Esophagus mucosa (tissue), 1 donor: ENCODE measurements around the gene AR. TPM values are rescaled to one million over a fixed set of nuclear protein-coding genes. Genes with fewer than 3 reads are reported as not detected.

ENCODE experiments used
- ATAC-seq: fragments of 200-7000 bp; cut with Tn5 transposase; one replicate; pipeline ENCODE4 v1.9.1; 2020
- total RNA-seq: library from RNA; stranded (reverse); gene quantifications from one replicate; pipeline ENCODE4 v1.2.4, GENCODE V29; 2023
- donor health status: DM: yes; HTN: yes; CAD: no.

The AR gene, protein sequence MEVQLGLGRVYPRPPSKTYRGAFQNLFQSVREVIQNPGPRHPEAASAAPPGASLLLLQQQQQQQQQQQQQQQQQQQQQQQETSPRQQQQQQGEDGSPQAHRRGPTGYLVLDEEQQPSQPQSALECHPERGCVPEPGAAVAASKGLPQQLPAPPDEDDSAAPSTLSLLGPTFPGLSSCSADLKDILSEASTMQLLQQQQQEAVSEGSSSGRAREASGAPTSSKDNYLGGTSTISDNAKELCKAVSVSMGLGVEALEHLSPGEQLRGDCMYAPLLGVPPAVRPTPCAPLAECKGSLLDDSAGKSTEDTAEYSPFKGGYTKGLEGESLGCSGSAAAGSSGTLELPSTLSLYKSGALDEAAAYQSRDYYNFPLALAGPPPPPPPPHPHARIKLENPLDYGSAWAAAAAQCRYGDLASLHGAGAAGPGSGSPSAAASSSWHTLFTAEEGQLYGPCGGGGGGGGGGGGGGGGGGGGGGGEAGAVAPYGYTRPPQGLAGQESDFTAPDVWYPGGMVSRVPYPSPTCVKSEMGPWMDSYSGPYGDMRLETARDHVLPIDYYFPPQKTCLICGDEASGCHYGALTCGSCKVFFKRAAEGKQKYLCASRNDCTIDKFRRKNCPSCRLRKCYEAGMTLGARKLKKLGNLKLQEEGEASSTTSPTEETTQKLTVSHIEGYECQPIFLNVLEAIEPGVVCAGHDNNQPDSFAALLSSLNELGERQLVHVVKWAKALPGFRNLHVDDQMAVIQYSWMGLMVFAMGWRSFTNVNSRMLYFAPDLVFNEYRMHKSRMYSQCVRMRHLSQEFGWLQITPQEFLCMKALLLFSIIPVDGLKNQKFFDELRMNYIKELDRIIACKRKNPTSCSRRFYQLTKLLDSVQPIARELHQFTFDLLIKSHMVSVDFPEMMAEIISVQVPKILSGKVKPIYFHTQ
- total RNA-seq: 0.48 TPM

DNA sequence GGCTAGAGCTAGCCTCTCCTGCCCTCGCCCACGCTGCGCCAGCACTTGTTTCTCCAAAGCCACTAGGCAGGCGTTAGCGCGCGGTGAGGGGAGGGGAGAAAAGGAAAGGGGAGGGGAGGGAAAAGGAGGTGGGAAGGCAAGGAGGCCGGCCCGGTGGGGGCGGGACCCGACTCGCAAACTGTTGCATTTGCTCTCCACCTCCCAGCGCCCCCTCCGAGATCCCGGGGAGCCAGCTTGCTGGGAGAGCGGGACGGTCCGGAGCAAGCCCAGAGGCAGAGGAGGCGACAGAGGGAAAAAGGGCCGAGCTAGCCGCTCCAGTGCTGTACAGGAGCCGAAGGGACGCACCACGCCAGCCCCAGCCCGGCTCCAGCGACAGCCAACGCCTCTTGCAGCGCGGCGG lies at the start of gene AR:
Gene AR, plus strand, starts transcription at position 204 of the 400 bp plus-strand sequence. CDS start 1,126 bp downstream, outside the sequence.
- peak; percentile 35 for ATAC-seq

- no peak for ATAC-seq
Observed at GRCh38 chrX:67500617-67501016, 43.2 kb upstream of the AR start.

- ATAC-seq: no peak
Observed at GRCh38 chrX:67503004-67503403, 40.8 kb upstream of the AR start.

DNA sequence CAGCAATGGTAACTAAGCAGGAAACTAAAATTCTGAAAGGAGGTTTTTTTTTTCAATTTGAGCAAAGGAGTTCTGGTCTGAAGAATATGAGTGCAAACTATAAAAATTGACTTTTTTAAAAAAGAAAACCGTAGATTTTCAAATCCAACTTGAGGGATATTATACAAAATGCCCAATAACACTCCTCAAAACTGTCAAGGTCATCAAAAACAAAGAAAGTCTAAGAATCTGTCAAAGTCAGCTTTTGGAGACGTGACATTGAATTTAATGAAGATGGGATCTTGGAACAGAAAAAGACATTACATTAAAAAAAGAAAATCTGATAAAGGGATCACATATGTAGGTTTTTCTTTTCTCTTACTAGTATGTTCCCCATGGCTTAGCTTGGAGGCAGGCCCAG lies 40.4 kb upstream of the AR start:
- ATAC-seq: no peak

DNA sequence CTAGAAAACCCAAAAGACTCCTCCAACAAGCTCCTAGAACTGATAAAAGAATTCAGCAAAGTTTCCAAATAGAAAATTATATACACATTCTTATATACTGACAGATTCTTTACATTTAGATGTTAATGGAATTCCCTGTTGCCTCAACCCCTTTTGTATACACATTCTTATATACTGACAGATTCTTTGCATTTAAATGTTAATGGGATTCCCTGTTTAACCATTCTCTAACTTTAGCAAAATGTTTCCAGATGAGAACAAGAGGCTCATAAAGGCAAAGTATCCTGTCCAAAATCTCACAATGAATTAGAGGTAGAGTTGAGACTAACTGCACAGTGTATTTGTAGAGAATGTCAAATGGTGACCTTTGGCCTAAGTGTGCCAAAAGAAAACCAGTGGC lies 23.1 kb upstream of the AR start:
- ATAC-seq: no peak

GRCh38 chrX:67523002-67523681 lies 20.7 kb upstream of the AR start:
- no peak for ATAC-seq

DNA sequence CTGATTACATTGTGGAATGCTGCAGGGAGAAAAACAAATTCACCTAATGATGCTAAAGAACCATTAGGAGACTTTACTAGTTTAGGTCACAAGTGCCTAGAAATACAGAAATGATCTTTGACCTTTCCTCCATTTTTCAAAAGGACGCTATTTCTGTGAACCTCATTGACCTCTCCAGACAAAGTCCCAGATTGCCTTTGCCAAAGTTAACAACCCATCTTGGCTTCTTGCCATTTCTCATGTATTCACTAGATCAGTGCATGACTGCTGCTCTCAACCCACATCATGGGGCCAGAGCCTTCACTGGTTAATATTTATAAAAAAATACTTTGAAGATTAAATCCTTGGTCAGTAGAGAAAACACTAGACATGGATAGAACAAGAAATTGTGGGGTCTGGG lies 19.9 kb upstream of the AR start:
- no peak for ATAC-seq

DNA sequence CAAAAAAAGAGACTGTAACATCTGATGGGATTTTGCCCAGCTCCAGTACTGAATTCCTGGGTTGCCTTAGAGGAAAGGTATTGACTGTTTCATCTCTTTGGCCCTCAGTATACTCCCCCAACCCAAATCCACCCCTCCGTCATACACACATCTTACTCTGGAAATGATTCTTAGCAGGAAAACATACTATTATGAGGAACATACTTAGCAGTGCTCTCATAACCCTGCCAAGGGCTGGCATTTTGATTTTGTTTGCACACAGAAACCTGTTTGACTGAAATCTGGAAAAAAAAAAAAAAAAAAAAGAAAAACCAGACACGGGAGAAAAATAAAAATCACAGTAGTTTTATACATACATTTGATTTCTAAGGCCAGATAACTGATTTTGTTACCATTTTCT lies 19.4 kb upstream of the AR start:
- ATAC-seq: no peak

- ATAC-seq: no peak
Observed at GRCh38 chrX:67524950-67525691, 18.7 kb upstream of the AR start.

DNA sequence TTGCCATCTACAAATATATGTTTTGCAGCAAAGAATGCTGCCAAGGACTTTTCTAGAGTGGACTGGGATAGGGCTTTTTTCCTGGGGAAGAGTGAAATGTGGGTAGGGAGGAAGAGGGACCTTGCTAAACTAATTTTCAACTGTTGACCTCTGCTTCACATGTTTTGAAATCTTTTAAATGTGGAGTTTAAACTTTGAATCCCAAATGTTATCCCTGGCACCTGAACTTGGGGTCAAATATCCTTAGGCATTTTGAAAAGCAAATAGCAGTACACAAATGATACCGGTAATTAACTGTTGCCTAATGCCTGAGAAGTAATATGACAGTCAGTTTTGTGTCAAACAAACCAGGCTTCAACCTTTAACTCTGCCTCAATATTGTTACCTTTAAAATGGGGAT lies 7.3 kb upstream of the AR start:
- ATAC-seq: no peak

GRCh38 chrX:67538383-67538782 lies 5.4 kb upstream of the AR start:
- no peak for ATAC-seq

DNA sequence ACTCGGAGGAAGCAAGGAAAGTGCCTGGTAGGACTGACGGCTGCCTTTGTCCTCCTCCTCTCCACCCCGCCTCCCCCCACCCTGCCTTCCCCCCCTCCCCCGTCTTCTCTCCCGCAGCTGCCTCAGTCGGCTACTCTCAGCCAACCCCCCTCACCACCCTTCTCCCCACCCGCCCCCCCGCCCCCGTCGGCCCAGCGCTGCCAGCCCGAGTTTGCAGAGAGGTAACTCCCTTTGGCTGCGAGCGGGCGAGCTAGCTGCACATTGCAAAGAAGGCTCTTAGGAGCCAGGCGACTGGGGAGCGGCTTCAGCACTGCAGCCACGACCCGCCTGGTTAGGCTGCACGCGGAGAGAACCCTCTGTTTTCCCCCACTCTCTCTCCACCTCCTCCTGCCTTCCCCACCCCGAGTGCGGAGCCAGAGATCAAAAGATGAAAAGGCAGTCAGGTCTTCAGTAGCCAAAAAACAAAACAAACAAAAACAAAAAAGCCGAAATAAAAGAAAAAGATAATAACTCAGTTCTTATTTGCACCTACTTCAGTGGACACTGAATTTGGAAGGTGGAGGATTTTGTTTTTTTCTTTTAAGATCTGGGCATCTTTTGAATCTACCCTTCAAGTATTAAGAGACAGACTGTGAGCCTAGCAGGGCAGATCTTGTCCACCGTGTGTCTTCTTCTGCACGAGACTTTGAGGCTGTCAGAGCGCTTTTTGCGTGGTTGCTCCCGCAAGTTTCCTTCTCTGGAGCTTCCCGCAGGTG lies 637 bp downstream of the AR start:
- ATAC-seq: no peak

- ATAC-seq: peak; percentile 9
Observed at GRCh38 chrX:67545036-67545821, 1.4 kb downstream of the AR start.

GRCh38 chrX:67545893-67546495 lies 2.2 kb downstream of the AR start:
- ATAC-seq: peak; percentile 54

- ATAC-seq: no peak
Observed at GRCh38 chrX:67546496-67547423, 2.9 kb downstream of the AR start.

DNA sequence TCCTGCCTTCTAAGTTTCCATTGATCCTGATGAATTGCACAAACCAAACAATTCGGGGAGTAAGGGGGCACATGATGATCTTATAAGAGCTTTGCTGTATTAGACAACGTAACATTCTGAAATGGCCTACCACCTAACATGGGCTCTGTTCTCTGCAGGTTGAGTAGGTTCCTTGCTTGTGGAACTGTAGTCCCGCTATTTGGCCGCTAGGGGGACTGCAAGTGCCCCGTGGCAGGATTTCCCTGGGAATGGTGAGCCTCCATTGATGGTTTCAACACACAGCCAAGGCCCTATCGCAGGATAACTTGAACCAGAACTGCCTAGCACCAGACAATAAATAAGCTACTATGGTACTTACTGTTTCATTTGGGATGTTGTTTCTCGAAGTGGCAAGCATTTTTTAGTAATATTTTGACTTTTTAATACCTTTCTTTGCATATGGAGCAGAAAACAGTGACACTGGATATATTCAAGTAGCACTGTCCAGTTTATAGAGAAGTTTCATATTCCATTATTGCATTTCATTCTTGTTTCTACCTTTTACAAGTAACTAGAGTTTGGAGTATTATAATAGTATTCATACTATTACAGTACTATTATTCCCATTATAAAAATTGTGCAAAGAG lies 11.9 kb downstream of the AR start:
- ATAC-seq: peak; percentile 59

DNA sequence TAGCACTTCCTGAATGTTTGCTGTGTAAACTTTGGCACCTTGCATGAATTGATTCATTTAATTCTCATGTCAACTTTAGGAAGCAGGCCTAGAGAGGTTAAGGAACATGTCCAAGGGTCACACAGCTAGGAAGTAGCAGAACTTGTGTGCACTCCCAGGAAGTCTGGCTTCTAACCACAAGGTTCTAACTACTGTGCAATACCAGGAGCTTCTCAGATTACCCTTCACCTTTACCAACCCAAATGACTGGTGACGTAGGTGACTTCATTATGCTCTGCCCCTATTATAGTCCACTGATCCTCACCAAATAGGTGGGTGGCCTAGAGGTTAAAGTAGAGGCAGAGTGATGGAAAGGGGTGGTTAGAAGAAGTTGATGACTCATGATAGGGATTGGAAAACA lies 14.4 kb downstream of the AR start:
- no peak for ATAC-seq
